ENCODE data around the gene CCNF.

- TF ChIP-seq CTCF (conservative IDR thresholded peaks at IDR 0.05) (no peak), ZFX (IDR thresholded peaks at IDR 0.05) (no peak)
These were observed 47.1 kb downstream of the CCNF start for GRCh38 chr16:2476345-2476720.
